ENCODE measurements around the gene PAPOLB. TPM values are rescaled to one million over a fixed set of nuclear protein-coding genes. Genes with fewer than 3 reads are reported as not detected.

PAPOLB gene
- polyA plus RNA-seq, 4 donors = 0.08 to 0.13 (median 0.12) TPM

Other genes starting within 250 kb of the PAPOLB start
- gene FOXK1, start 179.7 kb downstream of the PAPOLB start, polyA plus RNA-seq (ENCODE audit: insufficient read length in 4 of 4) = 10 to 100 TPM; 11.5 to 23.0 (median 16.6) TPM
- gene AP5Z1, start 86.4 kb downstream of the PAPOLB start, polyA plus RNA-seq (ENCODE audit: insufficient read length in 4 of 4) = 10 to 100 TPM; 16.8 to 35.1 (median 27.5) TPM
- 1 to 10 TPM; 1.5 to 2.9 (median 1.9) TPM for gene RADIL, start 21.7 kb upstream of the PAPOLB start, polyA plus RNA-seq (ENCODE audit: insufficient read length in 4 of 4)
- under 1 TPM in 3 of 4 donors, not detected in 1; 0.06 to 0.17 (median 0.13) TPM for gene MMD2, start 97.2 kb upstream of the PAPOLB start, polyA plus RNA-seq (ENCODE audit: insufficient read length in 4 of 4)
- 10 to 100 TPM; 18.8 to 23.9 (median 21.0) TPM for gene RBAK, start 183.8 kb upstream of the PAPOLB start, polyA plus RNA-seq (ENCODE audit: insufficient read length in 4 of 4)